Glutamatergic neuron (in vitro differentiated cells): ENCODE data around the gene CIAO3. TPM values are rescaled to one million over a fixed set of nuclear protein-coding genes. Genes with fewer than 3 reads are reported as not detected.

Source experiments
- DNase-seq: peaks from one replicate; pipeline ENCODE4 v3.0.0; 2022
- H3K27ac Mint-ChIP-seq: one replicate; pipeline ENCODE4 v1.8.0; 2020; ENCODE audit warnings: mild to moderate bottlenecking, mixed read lengths, inconsistent platforms; ENCODE audit not compliant: unreplicated experiment
- H3K27me3 Mint-ChIP-seq: one replicate; pipeline ENCODE4 v1.8.0; 2020; ENCODE audit warnings: mild to moderate bottlenecking, moderate library complexity, mixed read lengths, inconsistent platforms; ENCODE audit not compliant: unreplicated experiment
- H3K36me3 Mint-ChIP-seq: one replicate; pipeline ENCODE4 v1.8.0; 2020; ENCODE audit warnings: mild to moderate bottlenecking, mixed read lengths, inconsistent platforms; ENCODE audit not compliant: unreplicated experiment
- H3K4me1 Mint-ChIP-seq: one replicate; pipeline ENCODE4 v1.8.0; 2020; ENCODE audit warnings: mild to moderate bottlenecking, low read depth, mixed read lengths, inconsistent platforms; ENCODE audit not compliant: unreplicated experiment
- H3K4me3 Mint-ChIP-seq: one replicate; pipeline ENCODE4 v1.8.0; 2020; ENCODE audit warnings: mild to moderate bottlenecking, mixed read lengths, inconsistent platforms; ENCODE audit not compliant: unreplicated experiment
- H3K9me3 Mint-ChIP-seq: one replicate; pipeline ENCODE4 v1.8.0; 2020; ENCODE audit warnings: mild to moderate bottlenecking, moderate library complexity, mixed read lengths, inconsistent platforms; ENCODE audit not compliant: unreplicated experiment
- total RNA-seq: library from RNA; stranded (reverse); fragmentation: NEBNext Ultra II Directional; extraction: Animal tissue kit (Norgen Biotek cat#: 25700); gene quantifications from one replicate; pipeline ENCODE4 v1.2.1, GENCODE V29; 2021; ENCODE audit not compliant: unreplicated experiment
- TF ChIP-seq, protein P1 (sequence below): fragments of 200-600 bp; sonication (generic); IDR thresholded peaks from one replicate; pipeline ENCODE4 v1.5.0; 2021; ENCODE audit not compliant: partially characterized antibody, unreplicated experiment

The CIAO3 gene
- total RNA-seq, 1 donor from 2014 or later: 49.5 TPM

DNA sequence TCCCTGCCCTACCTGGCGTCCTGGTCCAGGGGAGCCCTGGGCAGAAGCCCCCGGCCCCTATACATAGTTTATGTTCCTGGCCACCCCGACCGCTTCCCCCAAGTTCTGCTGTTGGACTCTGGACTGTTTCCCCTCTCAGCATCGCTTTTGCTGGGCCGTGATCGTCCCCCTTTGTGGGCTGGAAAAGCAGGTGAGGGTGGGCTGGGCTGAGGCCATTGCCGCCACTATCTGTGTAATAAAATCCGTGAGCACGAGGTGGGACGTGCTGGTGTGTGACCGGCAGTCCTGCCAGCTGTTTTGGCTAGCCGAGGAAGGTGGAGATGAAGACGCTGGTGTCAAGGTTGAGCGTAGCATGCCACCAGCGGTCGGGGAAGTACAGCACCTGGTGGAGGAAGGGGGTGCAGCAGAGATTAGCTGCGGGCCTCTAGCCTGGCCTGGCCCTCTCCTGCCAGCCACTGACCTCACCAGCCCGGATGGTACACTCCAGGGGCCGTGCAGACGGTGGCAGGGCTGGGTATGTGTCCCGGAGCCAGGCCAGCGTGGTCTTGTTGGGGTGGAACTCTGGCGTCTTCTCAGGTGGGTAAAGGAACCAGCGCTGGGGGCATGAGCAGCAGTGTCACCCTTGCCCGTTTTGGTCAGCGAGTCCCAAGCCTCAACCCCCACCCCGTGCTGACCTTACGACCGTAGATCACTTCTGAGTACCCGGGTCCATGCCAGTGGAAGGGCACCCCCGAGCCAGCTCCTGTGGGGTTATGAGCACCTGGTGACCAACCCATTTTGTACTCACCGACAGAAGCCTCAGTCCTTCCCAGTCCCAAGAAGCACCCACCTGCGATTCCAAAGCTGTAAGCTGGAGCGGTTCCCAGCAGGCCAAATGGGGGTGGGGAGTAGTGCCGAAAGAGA, 58.1 kb downstream of the CIAO3 start:
- H3K27me3 Mint-ChIP-seq: peaks cover 11% of the 10 kb centered on the region
- H3K9me3 Mint-ChIP-seq: peaks cover 8% of the 10 kb centered on the region
- peaks cover 9% of the 10 kb centered on the region for H3K4me1 Mint-ChIP-seq
- TF ChIP-seq, protein P1, sequence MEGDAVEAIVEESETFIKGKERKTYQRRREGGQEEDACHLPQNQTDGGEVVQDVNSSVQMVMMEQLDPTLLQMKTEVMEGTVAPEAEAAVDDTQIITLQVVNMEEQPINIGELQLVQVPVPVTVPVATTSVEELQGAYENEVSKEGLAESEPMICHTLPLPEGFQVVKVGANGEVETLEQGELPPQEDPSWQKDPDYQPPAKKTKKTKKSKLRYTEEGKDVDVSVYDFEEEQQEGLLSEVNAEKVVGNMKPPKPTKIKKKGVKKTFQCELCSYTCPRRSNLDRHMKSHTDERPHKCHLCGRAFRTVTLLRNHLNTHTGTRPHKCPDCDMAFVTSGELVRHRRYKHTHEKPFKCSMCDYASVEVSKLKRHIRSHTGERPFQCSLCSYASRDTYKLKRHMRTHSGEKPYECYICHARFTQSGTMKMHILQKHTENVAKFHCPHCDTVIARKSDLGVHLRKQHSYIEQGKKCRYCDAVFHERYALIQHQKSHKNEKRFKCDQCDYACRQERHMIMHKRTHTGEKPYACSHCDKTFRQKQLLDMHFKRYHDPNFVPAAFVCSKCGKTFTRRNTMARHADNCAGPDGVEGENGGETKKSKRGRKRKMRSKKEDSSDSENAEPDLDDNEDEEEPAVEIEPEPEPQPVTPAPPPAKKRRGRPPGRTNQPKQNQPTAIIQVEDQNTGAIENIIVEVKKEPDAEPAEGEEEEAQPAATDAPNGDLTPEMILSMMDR: no peak
- H3K27ac Mint-ChIP-seq: no peak overlapping the region
- no peaks in the 10 kb centered on the region for H3K36me3 Mint-ChIP-seq
- DNase-seq: no peak
- peak overlapping the region; percentile 71 for H3K4me3 Mint-ChIP-seq

DNA sequence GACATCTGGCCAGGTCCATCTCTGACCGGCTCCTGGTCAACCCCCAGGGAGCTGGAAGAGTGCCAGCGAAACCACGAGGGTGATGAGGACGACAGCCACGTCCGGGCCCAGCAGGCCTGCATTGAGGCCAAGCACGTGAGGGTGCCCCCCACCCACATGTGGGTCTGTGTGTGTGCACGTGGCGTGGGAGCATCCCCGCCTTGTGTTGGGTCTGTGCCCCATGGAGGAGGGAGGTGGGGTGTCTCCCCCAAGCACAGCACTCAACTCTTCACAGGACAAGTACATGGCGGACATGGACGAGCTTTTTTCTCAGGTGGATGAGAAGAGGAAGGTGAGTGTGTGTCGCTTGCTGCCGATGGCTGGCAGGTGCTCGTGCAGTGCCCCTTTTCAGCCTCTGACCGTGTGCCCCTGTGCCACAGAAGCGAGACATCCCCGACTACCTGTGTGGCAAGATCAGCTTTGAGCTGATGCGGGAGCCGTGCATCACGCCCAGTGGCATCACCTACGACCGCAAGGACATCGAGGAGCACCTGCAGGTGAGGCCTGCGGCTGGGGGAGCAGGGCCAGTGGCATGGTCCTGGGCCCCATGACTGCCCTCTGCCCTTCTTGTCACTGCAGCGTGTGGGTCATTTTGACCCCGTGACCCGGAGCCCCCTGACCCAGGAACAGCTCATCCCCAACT, 58.9 kb downstream of the CIAO3 start:
- TF ChIP-seq, protein P1: no peak
- Mint-ChIP-seq H3K4me1 (peaks cover 9% of the 10 kb centered on the region), H3K36me3 (no peaks in the 10 kb centered on the region), H3K9me3 (peaks cover 8% of the 10 kb centered on the region), H3K27ac (no peak overlapping the region), H3K27me3 (peaks cover 9% of the 10 kb centered on the region), H3K4me3 (peak overlapping the region; percentile 81)
- DNase-seq: no peak

DNA sequence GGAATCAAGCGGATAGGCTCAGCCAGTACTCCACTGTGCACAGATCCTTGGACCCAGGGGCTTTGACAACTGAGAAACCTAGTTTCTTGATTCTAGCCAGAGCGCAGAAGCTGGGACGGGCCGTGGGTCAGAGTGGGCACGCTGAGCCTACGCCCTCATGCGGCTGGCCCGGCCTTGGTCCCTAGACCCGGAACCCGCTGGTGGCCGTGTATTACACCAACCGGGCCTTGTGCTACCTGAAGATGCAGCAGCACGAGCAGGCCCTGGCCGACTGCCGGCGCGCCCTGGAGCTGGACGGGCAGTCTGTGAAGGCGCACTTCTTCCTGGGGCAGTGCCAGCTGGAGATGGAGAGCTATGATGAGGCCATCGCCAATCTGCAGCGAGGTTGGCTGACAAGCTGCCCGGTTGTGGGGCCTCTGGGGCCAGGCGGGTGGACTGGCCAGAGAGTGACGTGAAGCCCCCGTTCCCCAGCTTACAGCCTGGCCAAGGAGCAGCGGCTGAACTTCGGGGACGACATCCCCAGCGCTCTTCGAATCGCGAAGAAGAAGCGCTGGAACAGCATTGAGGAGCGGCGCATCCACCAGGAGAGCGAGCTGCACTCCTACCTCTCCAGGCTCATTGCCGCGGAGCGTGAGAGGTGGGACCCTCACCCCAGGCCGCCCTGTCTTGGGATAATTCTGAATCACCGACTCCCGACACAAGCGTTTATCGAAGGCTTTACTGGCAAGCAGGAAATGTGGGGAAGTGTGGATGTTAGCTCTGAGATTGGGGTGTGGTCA, 59.6 kb downstream of the CIAO3 start:
- Mint-ChIP-seq H3K27ac (no peak overlapping the region), H3K4me3 (peak overlapping the region; percentile 81), H3K4me1 (peaks cover 9% of the 10 kb centered on the region), H3K27me3 (peaks cover 9% of the 10 kb centered on the region), H3K9me3 (peaks cover 7% of the 10 kb centered on the region), H3K36me3 (no peaks in the 10 kb centered on the region)
- no peak for DNase-seq
- TF ChIP-seq, protein P1: no peak

DNA sequence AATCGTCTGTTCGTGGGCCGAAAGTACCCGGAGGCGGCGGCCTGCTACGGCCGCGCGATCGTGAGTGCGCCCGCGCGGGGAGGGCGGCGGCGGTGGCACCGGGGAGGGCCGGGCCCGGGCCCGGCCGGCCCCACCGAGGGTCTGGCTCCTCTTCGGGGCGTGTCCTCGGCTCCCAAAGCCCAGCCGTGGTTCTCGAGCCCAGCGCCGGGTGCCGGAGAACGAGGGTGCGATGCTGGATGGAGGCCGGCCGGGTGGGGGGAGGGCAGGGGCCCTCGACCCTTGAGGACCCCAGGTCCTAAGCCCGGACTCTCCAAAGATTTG, 60.2 kb downstream of the CIAO3 start:
- TF ChIP-seq, protein P1: no peak
- Mint-ChIP-seq H3K27me3 (peaks cover 9% of the 10 kb centered on the region), H3K27ac (no peak overlapping the region), H3K36me3 (no peaks in the 10 kb centered on the region), H3K9me3 (peaks cover 4% of the 10 kb centered on the region), H3K4me1 (peaks cover 9% of the 10 kb centered on the region), H3K4me3 (peak overlapping the region; percentile 81)
- DNase-seq: no peak
